T-helper 2 cell treated with Interferon-gamma antibody and Interleukin-4, amounts not matched to agents 5 μg/mL and 100 μg/mL, for 36 hours (primary cell): ENCODE results near the gene STOX1.
"Not testable (repeated sequence)": the region's sequence is repeated elsewhere in the genome, so short reads cannot be mapped to it uniquely, and the experiment has no call there.

Experiments used
- DNase-seq: peaks from one replicate; pipeline ENCODE4 v3.0.0; 2021; ENCODE audit warnings: low spot score
- H3K27ac Mint-ChIP-seq: one replicate; pipeline ENCODE4 v1.8.0; 2021; ENCODE audit warnings: mild to moderate bottlenecking, mixed read lengths
- H3K27me3 Mint-ChIP-seq: one replicate; pipeline ENCODE4 v1.8.0; 2021; ENCODE audit warnings: low read depth, mixed read lengths
- H3K36me3 Mint-ChIP-seq: one replicate; pipeline ENCODE4 v1.8.0; 2021; ENCODE audit warnings: low read depth, mixed read lengths
- H3K4me1 Mint-ChIP-seq: one replicate; pipeline ENCODE4 v1.8.0; 2021; ENCODE audit warnings: low read depth, mixed read lengths
- H3K4me3 Mint-ChIP-seq: one replicate; pipeline ENCODE4 v1.8.0; 2022; ENCODE audit warnings: mild to moderate bottlenecking, moderate library complexity, mixed read lengths
- H3K9me3 Mint-ChIP-seq: one replicate; pipeline ENCODE4 v1.8.0; 2021; ENCODE audit warnings: mixed read lengths

STOX1 gene

DNA sequence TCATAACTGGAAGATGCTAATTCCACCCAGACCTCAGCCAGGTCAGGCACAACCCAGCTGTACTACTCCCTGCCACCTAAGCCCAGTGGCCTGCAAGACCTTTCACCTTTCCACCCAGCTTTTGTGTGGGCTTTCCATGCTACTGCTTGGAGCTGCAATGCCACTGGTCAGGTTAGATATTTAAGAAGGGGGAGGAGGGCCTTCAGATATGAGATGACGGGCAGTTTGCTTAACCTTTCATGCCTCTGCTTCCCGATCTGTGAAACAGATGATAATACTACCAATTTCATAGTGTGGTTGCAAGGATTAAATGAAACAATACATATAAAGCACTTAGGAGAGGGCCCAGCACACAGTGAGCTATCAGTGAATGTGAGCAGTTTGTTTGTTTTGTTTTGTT is 20.9 kb downstream of the STOX1 start:
- H3K36me3 Mint-ChIP-seq = no peaks in the 10 kb centered on the region
- no peak overlapping the region for H3K27ac Mint-ChIP-seq
- no peaks in the 10 kb centered on the region for H3K4me1 Mint-ChIP-seq
- H3K9me3 Mint-ChIP-seq = no peaks in the 10 kb centered on the region
- no peak for DNase-seq
- peaks cover 2% of the 10 kb centered on the region for H3K27me3 Mint-ChIP-seq
- H3K4me3 Mint-ChIP-seq = no peak overlapping the region

- peaks cover 2% of the 10 kb centered on the region for H3K27me3 Mint-ChIP-seq
- no peak for DNase-seq
- no peak overlapping the region for H3K4me3 Mint-ChIP-seq
- H3K27ac Mint-ChIP-seq = no peak overlapping the region
- no peaks in the 10 kb centered on the region for H3K36me3 Mint-ChIP-seq
- no peaks in the 10 kb centered on the region for H3K9me3 Mint-ChIP-seq
- no peaks in the 10 kb centered on the region for H3K4me1 Mint-ChIP-seq
Measured at GRCh38 chr10:68848806-68849205, 21.5 kb downstream of the STOX1 start.

- H3K27ac Mint-ChIP-seq = no peak overlapping the region
- no peaks in the 10 kb centered on the region for H3K4me1 Mint-ChIP-seq
- no peak for DNase-seq
- H3K36me3 Mint-ChIP-seq = no peaks in the 10 kb centered on the region
- peaks cover 11% of the 10 kb centered on the region for H3K9me3 Mint-ChIP-seq
- H3K27me3 Mint-ChIP-seq = no peaks in the 10 kb centered on the region
- no peak overlapping the region for H3K4me3 Mint-ChIP-seq
Measured at GRCh38 chr10:68856352-68856751, 29.0 kb downstream of the STOX1 start.

- H3K27ac Mint-ChIP-seq = no peak overlapping the region
- no peak overlapping the region for H3K4me3 Mint-ChIP-seq
- no peak for DNase-seq
Measured at GRCh38 chr10:68857005-68857404, 29.7 kb downstream of the STOX1 start.

DNA sequence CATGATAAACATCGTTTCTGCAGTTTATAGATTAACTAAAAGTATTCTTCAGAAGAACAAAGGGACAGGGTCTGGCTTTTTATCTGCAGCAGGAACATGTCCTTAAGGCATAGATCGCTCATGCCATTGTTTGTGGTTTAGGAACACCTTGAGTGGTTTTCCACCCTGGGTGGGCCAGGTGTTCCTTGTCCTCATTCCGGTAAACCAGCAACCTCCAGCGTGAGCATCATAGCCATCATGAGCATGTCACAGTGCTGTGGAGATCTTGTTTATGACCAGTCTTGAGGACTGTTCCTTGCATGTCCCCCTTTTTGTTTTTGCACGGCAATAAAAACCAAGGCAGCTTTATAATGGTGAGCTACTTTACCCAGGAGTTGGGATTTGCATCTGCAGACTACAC is 33.9 kb downstream of the STOX1 start:
- no peak for DNase-seq
- Mint-ChIP-seq H3K9me3 (peaks cover 27% of the 10 kb centered on the region), H3K4me1 (no peaks in the 10 kb centered on the region), H3K27ac (no peak overlapping the region), H3K4me3 (no peak overlapping the region), H3K27me3 (no peaks in the 10 kb centered on the region), H3K36me3 (no peaks in the 10 kb centered on the region)

More at GRCh38 chr10:68857005-68857404, 29.7 kb downstream of the STOX1 start:
- Mint-ChIP-seq H3K27me3 (no peaks in the 10 kb centered on the region), H3K4me1 (no peaks in the 10 kb centered on the region), H3K36me3 (no peaks in the 10 kb centered on the region), H3K9me3 (peaks cover 17% of the 10 kb centered on the region)

DNA sequence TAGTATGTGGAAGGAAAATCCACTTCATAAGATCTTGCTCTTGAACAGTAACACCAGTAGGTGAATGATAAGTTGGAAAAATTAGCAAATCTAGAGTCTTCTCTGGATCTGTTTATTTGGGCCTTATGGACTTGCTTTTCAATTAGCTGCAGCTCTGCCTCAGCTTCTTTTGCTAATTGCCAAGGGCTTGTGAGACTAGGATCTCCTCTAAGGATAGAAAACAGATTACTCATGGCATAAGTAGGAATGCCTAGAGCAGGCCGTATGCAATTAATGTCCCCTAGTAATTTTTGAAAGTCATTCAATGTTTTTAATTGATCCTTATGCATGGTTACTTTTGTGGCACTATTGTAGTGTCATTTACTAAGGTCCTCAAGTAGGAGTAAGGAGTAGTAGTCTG is 37.3 kb downstream of the STOX1 start:
- DNase-seq = no peak
- Mint-ChIP-seq H3K4me1 (no peaks in the 10 kb centered on the region), H3K27ac (no peak overlapping the region), H3K36me3 (no peaks in the 10 kb centered on the region), H3K4me3 (no peak overlapping the region), H3K9me3 (peaks cover 27% of the 10 kb centered on the region), H3K27me3 (no peaks in the 10 kb centered on the region)

- H3K9me3 Mint-ChIP-seq, H3K36me3 Mint-ChIP-seq, H3K4me1 Mint-ChIP-seq, H3K4me3 Mint-ChIP-seq, H3K27ac Mint-ChIP-seq, H3K27me3 Mint-ChIP-seq, DNase-seq: not testable (repeated sequence)
Measured at GRCh38 chr10:68868173-68868572, 40.8 kb downstream of the STOX1 start.

DNA sequence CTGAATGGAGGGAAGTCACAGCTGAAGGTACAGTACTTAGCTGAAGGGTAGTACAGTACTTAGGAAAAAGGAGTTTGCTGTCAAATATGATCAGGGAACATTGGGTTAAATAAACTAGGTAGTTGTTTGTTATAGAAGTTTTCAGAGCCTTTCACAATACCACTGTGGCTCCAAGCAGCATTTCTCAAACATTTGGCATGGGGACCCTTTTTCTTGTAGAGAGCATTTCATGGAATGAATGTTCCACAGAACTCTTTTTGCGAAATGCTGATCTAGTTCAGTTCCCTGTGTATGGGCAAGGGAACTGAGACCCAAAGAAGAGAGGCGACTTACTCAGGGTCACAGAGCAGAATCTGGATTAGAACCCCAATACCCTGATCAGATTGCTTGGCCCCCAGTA is 42.3 kb downstream of the STOX1 start:
- Mint-ChIP-seq H3K4me3 (no peak overlapping the region), H3K36me3 (no peaks in the 10 kb centered on the region), H3K27ac (no peak overlapping the region), H3K27me3 (no peaks in the 10 kb centered on the region), H3K9me3 (no peaks in the 10 kb centered on the region), H3K4me1 (peaks cover 5% of the 10 kb centered on the region)
- no peak for DNase-seq

GRCh38 chr10:68870061-68870460 is 42.7 kb downstream of the STOX1 start:
- Mint-ChIP-seq H3K27me3 (no peaks in the 10 kb centered on the region), H3K4me3 (no peak overlapping the region), H3K36me3 (no peaks in the 10 kb centered on the region), H3K4me1 (peaks cover 5% of the 10 kb centered on the region), H3K27ac (no peak overlapping the region), H3K9me3 (no peaks in the 10 kb centered on the region)
- DNase-seq = no peak

GRCh38 chr10:68870545-68871104 is 43.3 kb downstream of the STOX1 start:
- no peak overlapping the region for H3K27ac Mint-ChIP-seq
- peak; percentile 7 for DNase-seq
- H3K9me3 Mint-ChIP-seq = no peaks in the 10 kb centered on the region

DNA sequence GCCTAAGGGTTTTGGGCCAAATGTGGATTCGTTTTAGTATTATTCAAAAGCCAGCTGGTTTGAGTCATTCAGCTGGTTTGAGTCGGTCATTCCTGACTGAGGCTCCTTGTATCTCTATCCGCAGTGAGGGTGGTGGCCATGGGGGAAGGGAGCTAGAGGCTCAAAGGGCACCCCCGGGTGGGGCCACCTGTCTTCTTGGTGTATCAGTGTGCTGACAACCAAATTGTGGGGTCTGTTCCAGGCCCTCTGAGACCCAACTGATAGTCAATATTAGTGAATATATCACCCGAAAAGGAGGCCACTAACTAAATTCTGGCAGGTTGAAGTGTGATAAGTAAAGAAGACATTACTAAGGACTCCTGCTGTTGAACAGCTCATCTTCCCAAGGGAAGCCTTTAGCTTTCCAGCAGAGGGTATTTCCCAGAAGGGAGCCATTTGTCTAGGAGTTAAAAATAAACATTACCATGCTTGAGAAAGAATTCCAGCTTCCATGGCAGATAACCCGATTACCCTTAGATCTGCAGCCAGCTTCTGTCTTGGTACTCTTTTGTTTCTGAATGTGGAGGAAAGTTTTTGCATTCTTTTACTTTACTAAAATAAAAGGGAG is 43.9 kb downstream of the STOX1 start:
- no peak overlapping the region for H3K27ac Mint-ChIP-seq
- no peak for DNase-seq

More at GRCh38 chr10:68870545-68871104, 43.3 kb downstream of the STOX1 start:
- H3K4me3 Mint-ChIP-seq = no peak overlapping the region
- H3K36me3 Mint-ChIP-seq = no peaks in the 10 kb centered on the region
- H3K27me3 Mint-ChIP-seq = no peaks in the 10 kb centered on the region
- H3K4me1 Mint-ChIP-seq = peaks cover 5% of the 10 kb centered on the region

GRCh38 chr10:68871731-68872342 is 44.5 kb downstream of the STOX1 start:
- no peaks in the 10 kb centered on the region for H3K9me3 Mint-ChIP-seq
- H3K4me1 Mint-ChIP-seq = peaks cover 5% of the 10 kb centered on the region
- H3K27ac Mint-ChIP-seq = no peak overlapping the region
- H3K4me3 Mint-ChIP-seq = no peak overlapping the region
- H3K27me3 Mint-ChIP-seq = no peaks in the 10 kb centered on the region
- H3K36me3 Mint-ChIP-seq = no peaks in the 10 kb centered on the region
- no peak for DNase-seq

More for the DNA sequence above, 43.9 kb downstream of the STOX1 start:
- no peaks in the 10 kb centered on the region for H3K36me3 Mint-ChIP-seq
- H3K4me1 Mint-ChIP-seq = peaks cover 5% of the 10 kb centered on the region
- H3K4me3 Mint-ChIP-seq = no peak overlapping the region
- no peaks in the 10 kb centered on the region for H3K27me3 Mint-ChIP-seq
- H3K9me3 Mint-ChIP-seq = no peaks in the 10 kb centered on the region

DNA sequence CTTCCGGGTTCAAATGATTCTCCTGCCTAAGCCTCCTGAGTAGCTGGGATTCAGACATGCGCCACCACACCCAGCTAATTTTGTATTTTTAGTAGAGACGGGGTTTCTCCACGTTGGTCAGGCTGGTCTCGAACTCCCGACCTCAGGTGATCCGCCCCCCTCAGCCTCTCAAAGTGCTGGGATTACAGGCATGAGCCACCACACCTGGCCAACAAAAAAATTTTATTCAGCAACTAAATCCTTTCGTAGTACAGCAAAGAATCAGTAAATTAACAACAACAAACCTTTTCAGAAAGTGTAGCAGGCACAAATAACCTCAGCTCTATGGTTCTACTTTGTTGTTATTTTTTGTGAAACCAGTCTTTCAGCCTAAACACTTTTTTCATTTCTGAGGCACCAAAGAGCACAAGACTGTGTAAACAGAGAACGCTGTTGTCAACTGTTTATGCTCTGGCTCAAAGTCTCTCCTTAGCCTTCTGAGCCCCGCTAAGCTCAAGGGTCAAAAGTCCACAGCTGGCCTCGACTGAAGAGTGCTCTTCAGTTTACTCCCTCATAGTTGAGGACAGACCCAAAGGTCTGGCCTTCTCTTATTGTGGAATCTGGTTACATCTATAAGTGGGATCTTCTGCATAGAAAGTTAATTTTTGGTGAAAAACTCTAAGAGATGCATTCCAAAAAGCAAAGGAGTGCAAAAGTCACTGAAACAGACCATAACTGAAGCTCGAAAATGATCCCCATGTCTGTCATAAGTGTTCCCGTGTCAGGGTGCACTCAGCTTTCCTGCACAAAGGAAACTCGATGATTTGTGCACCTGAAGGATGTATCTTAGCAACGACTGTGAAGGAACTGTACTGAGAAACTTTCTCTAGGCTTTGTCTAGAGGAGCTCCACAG is 49.2 kb downstream of the STOX1 start:
- Mint-ChIP-seq H3K4me3 (no peak overlapping the region), H3K4me1 (no peaks in the 10 kb centered on the region), H3K9me3 (no peaks in the 10 kb centered on the region), H3K27me3 (peaks cover 11% of the 10 kb centered on the region), H3K36me3 (no peaks in the 10 kb centered on the region), H3K27ac (no peak overlapping the region)
- DNase-seq = no peak
